Activated CD4-positive, alpha-beta memory T cell treated with anti-CD3 and anti-CD28 coated beads for 36 hours (primary cell): ENCODE measurements around the gene ATP11A. TPM values are rescaled to one million over a fixed set of nuclear protein-coding genes. Genes with fewer than 3 reads are reported as not detected.
"Not testable (repeated sequence)": the region's sequence is repeated elsewhere in the genome, so short reads cannot be mapped to it uniquely, and the experiment has no call there.

Source experiments
- CTCF ChIA-PET: fragments of 350-600 bp; sonication (Branson Sonifier 250); formaldehyde crosslinking; loops from one replicate; lab custom pipeline; 2021; ENCODE audit warnings: antibody characterized with exemption, inconsistent platforms; lab: Charles Lee
- POLR2A ChIA-PET: fragments of 350-600 bp; sonication (Branson Sonifier 250); formaldehyde crosslinking; loops from one replicate; lab custom pipeline; 2021; ENCODE audit warnings: antibody characterized with exemption; lab: Charles Lee
- DNase-seq: peaks from one replicate; pipeline ENCODE4 v3.0.0-alpha.2; 2020
- H3K27ac Mint-ChIP-seq: one replicate; pipeline ENCODE4 v1.8.0; 2021; ENCODE audit warnings: mixed read lengths
- H3K27me3 Mint-ChIP-seq: one replicate; pipeline ENCODE4 v1.8.0; 2021; ENCODE audit warnings: mixed read lengths
- H3K36me3 Mint-ChIP-seq: one replicate; pipeline ENCODE4 v1.8.0; 2021; ENCODE audit warnings: mixed read lengths
- H3K4me1 Mint-ChIP-seq: one replicate; pipeline ENCODE4 v1.8.0; 2021; ENCODE audit warnings: low read depth, mixed read lengths
- H3K4me3 Mint-ChIP-seq: one replicate; pipeline ENCODE4 v1.8.0; 2021; ENCODE audit warnings: mild to moderate bottlenecking, mixed read lengths
- H3K9me3 Mint-ChIP-seq: one replicate; pipeline ENCODE4 v1.8.0; 2021; ENCODE audit warnings: mixed read lengths
- intact Hi-C: fragments of 100-400 bp; cut with micrococcal nuclease; formaldehyde crosslinking; loops from one replicate; pipeline ENCODE4 v1.15.1; 2023
- total RNA-seq, 2 experiments: library from RNA; stranded (reverse); gene quantifications; one replicate each; pipeline ENCODE4 v1.2.3, GENCODE V29; 2021

ATP11A gene
- total RNA-seq, 2 experiments from 2014 or later = 36.6 to 38.7 TPM

DNA sequence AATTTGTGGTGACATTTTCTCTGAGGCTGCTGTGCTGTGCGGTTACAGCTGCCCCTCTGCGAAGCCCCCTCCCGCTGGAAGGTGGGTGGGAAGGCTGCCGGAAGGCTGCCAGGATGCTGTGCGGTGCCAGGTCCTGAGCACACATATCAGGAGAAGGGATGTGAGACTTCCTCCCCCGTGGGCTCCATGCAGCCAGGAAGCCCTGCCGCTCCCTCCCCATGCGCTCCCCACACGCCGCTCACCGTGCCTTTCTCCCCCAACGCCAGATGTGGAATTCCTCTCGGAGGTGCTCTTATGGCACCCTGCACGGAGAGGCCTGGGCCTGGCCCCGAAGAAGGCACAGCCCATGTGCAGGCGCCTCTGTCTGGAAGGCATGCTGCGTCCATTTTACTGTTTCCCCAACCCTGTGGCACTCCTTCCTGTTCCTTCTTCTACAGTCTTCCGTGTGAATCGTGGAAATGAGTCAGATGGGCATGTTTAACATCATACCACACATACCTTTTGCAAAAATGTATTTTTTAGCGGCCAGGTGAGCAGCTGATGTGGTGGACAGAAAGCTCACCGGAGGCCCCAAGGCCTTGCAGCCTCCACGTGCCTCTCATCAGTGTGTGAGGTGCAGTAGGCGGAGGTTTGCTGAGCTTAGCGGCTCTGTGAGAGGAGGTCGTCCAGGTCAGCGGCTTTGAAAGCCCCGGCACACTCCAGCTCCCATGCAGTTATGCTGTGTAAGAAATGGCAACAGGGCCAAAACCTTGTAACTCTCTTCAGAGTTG, 88.0 kb downstream of the ATP11A start:
- Mint-ChIP-seq H3K4me3 (no peak overlapping the region), H3K9me3 (no peaks in the 10 kb centered on the region), H3K36me3 (no peaks in the 10 kb centered on the region), H3K27me3 (no peaks in the 10 kb centered on the region), H3K4me1 (peaks cover 12% of the 10 kb centered on the region), H3K27ac (no peak overlapping the region)
- intact Hi-C loops = no loop called here
- CTCF ChIA-PET = no interaction called here
- no peak for DNase-seq
- POLR2A ChIA-PET = no interaction called here

DNA sequence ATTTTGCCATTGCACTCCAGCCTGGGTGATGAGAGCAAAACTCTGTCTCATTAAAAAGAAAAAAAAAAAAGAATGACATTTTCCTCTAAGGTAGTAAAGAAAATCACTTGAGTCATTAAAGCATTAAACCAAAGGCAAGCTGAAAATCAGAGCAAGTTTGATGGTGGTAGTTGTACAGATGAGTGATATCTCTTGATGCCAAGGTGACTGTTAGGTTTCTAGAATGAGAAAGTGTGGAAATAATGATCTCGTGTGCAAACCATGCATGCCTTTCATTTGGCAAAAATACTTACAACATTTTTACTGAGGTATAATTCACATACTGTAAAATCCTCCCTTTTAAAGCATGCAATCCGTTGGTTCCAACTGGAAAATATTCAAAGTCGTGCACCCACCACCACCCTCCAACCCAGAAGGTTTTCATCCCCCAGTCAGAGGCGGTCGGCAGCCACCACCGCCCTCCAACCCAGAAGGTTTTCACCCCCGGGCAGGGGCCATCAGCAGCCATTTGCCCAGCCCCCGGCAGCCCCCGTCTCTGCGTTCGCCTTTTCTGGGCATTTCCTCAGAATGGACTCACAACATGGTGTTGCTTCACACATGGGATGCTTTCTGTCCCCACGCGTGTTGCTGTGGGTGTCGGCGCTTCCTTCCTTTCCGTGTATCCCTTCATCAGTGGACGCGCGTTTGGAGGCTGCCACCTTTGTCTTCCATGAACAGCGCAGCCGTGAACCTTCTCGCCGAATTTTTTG, 90.2 kb downstream of the ATP11A start:
- DNase-seq = no peak
- Mint-ChIP-seq H3K27me3 (no peaks in the 10 kb centered on the region), H3K4me1 (peaks cover 12% of the 10 kb centered on the region), H3K27ac (no peak overlapping the region), H3K4me3 (no peak overlapping the region), H3K36me3 (no peaks in the 10 kb centered on the region), H3K9me3 (no peaks in the 10 kb centered on the region)
- CTCF ChIA-PET = no interaction called here
- intact Hi-C loops = no loop called here
- POLR2A ChIA-PET = no interaction called here

DNA sequence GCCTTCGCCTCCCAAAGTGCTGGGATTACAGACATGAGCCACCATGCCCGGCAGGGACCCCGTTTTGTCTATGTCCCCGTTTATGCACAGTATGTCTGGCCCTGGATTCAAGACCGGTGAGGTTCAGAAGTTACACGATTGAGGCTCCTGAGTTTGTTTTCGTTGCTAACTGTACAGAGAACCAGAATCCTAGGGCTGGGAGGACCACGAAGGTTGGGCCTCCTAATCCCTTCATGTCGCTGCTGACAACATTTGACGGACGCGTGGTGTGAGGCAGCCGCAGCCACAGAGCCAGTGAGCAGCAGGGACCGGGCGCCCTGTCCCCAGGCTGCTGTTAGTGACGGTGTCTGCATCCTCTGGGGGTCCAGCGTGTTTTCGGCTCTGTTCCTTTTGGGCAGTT, 91.4 kb downstream of the ATP11A start:
- POLR2A ChIA-PET = no interaction called here
- CTCF ChIA-PET = no interaction called here
- H3K4me1 Mint-ChIP-seq = peaks cover 10% of the 10 kb centered on the region
- DNase-seq = no peak
- H3K36me3 Mint-ChIP-seq = peaks cover 3% of the 10 kb centered on the region
- H3K9me3 Mint-ChIP-seq = no peaks in the 10 kb centered on the region
- intact Hi-C loops = no loop called here
- no peak overlapping the region for H3K27ac Mint-ChIP-seq
- no peak overlapping the region for H3K4me3 Mint-ChIP-seq
- H3K27me3 Mint-ChIP-seq = no peaks in the 10 kb centered on the region

DNA sequence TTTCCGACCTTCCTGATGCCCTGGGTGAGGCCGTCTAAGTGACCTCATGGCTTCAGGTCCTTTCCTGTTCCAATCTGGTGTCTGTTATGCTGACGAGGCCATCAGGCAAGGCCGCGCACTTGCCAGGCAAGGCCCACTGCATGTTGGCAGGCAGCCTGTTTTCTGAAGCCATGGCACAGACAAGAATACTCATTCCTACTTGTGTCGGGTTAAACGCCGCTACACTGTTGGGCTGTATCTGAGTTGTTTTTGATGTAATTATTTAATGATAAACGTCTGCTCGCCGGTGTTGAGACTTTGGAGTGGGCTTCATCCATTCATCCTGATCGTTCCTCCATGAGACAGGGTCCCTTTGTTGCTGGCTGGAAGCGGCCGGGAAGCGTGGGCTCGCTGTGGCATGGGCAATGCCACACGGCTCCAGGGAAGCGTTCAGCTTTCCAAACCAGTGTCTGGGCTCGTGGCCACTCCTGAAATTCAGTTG, 92.1 kb downstream of the ATP11A start:
- intact Hi-C loops = no loop called here
- H3K9me3 Mint-ChIP-seq = no peaks in the 10 kb centered on the region
- H3K27me3 Mint-ChIP-seq = no peaks in the 10 kb centered on the region
- ChIA-PET CTCF (no interaction called here), POLR2A (no interaction called here)
- no peak overlapping the region for H3K4me3 Mint-ChIP-seq
- H3K36me3 Mint-ChIP-seq = peaks cover 6% of the 10 kb centered on the region
- no peak overlapping the region for H3K27ac Mint-ChIP-seq
- DNase-seq = no peak
- H3K4me1 Mint-ChIP-seq = peaks cover 9% of the 10 kb centered on the region

DNA sequence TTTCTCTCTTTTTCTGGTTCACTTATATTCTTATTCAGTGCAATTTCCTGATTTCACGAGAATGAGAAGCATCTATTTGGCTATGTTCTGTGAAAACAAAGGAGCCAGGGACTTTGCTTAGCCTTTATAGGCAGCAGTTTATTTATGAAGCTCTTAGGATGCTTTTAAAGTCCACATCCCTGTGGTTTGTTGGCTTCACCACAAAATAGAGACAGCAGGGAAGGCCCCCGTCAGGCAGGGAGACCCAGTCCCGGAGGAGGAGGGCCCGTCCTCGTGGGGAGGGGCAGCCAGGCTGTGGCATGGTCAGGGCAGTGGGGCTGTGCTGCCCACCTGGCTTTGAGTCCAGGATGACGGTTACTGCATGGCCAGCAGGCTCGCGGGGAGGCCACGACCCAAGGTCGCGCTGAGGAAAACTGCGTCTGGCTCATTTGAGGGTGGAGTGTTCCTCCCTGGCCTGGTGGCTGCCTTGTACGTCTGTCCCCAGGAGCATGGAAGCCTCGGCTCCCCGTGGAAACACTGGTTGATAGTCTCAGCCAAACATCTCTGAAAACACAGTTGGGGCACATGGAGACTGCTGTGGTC, 92.7 kb downstream of the ATP11A start:
- Mint-ChIP-seq H3K4me1 (peaks cover 9% of the 10 kb centered on the region), H3K36me3 (peaks cover 6% of the 10 kb centered on the region), H3K9me3 (no peaks in the 10 kb centered on the region), H3K27me3 (no peaks in the 10 kb centered on the region), H3K27ac (no peak overlapping the region), H3K4me3 (no peak overlapping the region)
- DNase-seq = no peak
- ChIA-PET POLR2A (no interaction called here), CTCF (no interaction called here)
- intact Hi-C loops = no loop called here

- Mint-ChIP-seq H3K4me1 (peaks cover 9% of the 10 kb centered on the region), H3K27me3 (no peaks in the 10 kb centered on the region), H3K36me3 (peaks cover 6% of the 10 kb centered on the region), H3K27ac (no peak overlapping the region), H3K9me3 (no peaks in the 10 kb centered on the region), H3K4me3 (no peak overlapping the region)
- CTCF ChIA-PET = no interaction called here
- intact Hi-C loops = no loop called here
- POLR2A ChIA-PET = no interaction called here
- no peak for DNase-seq
Measured at GRCh38 chr13:112783135-112783977, 93.5 kb downstream of the ATP11A start.

DNA sequence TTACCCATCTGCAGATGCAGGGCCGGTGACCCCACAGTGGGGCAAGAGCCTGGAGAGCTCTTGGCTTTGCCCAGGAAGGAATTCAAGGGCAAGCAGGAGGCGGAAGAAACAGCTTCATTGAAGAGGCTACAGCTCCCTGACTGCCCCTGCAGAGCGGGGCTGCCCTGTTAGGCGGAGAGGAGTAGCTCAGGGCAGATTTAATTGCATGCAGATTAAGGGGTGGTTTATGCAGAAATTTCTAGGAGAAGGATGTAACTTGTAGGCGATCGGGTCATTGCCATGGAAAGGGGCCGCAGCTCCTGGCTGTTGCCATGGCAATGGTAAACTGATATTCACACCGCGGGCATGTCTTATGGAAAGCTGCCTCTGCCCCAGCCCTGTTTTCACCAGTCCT, 94.1 kb downstream of the ATP11A start:
- Mint-ChIP-seq H3K27ac (no peak overlapping the region), H3K27me3 (no peaks in the 10 kb centered on the region), H3K9me3 (no peaks in the 10 kb centered on the region), H3K4me1 (peaks cover 9% of the 10 kb centered on the region), H3K4me3 (no peak overlapping the region), H3K36me3 (peaks cover 6% of the 10 kb centered on the region)
- CTCF ChIA-PET = interaction anchor here (0.7 kb wide), 1 partner anchor 656 kb away, joined by 3 read pairs; no protein-coding TSS in a partner anchor
- intact Hi-C loops = no loop called here
- POLR2A ChIA-PET = no interaction called here
- DNase-seq = no peak

- CTCF ChIA-PET = interaction anchor here (0.7 kb wide), 1 partner anchor 655 kb away, joined by 3 read pairs; no protein-coding TSS in a partner anchor
- Mint-ChIP-seq H3K9me3 (no peaks in the 10 kb centered on the region), H3K27ac (no peak overlapping the region), H3K4me1 (peaks cover 8% of the 10 kb centered on the region), H3K36me3 (peaks cover 8% of the 10 kb centered on the region), H3K27me3 (no peaks in the 10 kb centered on the region), H3K4me3 (no peak overlapping the region)
- POLR2A ChIA-PET = no interaction called here
- intact Hi-C loops = no loop called here
- no peak for DNase-seq
Measured at GRCh38 chr13:112784811-112785482, 95.1 kb downstream of the ATP11A start.

GRCh38 chr13:112785483-112785856, 95.6 kb downstream of the ATP11A start:
- ChIA-PET POLR2A (no interaction called here), CTCF (no interaction called here)
- Mint-ChIP-seq H3K4me1 (peaks cover 4% of the 10 kb centered on the region), H3K9me3 (no peaks in the 10 kb centered on the region), H3K36me3 (peaks cover 8% of the 10 kb centered on the region), H3K4me3 (no peak overlapping the region), H3K27me3 (no peaks in the 10 kb centered on the region), H3K27ac (no peak overlapping the region)
- no peak for DNase-seq
- intact Hi-C loops = no loop called here

GRCh38 chr13:112786810-112787209, 97.0 kb downstream of the ATP11A start:
- peaks cover 10% of the 10 kb centered on the region for H3K36me3 Mint-ChIP-seq
- POLR2A ChIA-PET, intact Hi-C loops, H3K9me3 Mint-ChIP-seq, H3K27ac Mint-ChIP-seq, CTCF ChIA-PET, DNase-seq, H3K27me3 Mint-ChIP-seq, H3K4me1 Mint-ChIP-seq, H3K4me3 Mint-ChIP-seq: not testable (repeated sequence)

DNA sequence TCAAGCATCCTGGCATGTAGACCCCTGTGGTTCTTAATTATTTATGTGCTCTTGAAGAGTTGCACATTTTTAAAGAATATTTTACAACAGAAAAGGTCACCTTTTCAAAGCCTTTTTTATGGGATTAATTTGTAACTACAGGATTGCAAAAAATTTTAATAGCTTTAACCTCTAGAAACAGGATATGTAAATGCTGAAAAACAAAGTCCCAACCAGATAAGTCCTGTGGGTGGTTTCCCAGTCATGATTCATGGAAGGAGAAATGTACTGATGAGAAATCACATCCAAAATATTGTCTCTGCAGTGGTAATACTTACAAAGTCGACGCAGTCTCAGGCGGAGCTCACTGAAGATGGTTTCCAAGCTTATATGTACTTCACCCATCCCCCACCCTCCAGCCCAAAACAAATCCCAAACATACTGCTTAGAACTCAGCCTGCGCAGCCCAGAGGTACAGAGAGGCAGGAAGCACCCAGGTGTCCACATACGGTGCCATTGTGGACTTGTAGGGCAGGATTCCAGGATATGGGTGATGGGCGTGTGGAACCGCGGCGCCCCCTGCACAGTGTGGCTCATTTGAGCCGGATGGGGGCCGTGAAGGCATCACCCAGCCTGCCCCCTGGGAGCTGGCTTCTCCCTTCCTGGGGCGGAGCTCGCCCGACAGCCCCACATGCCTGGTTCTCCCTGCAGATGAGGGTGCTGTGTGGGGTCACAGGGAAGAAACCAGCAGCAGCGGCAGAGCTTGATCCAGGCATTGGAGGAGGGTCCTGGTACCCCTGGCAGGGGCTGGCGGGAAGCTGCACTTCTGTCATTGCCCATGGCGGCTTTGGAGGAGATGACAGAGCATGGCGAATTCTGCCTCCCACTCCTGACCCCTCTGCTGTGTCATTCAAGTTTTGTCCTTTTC, 101.2 kb downstream of the ATP11A start:
- H3K4me3 Mint-ChIP-seq = no peak overlapping the region
- H3K9me3 Mint-ChIP-seq = no peaks in the 10 kb centered on the region
- CTCF ChIA-PET = no interaction called here
- no peak for DNase-seq
- peaks cover 5% of the 10 kb centered on the region for H3K4me1 Mint-ChIP-seq
- POLR2A ChIA-PET = no interaction called here
- no peaks in the 10 kb centered on the region for H3K27me3 Mint-ChIP-seq
- intact Hi-C loops = no loop called here
- peaks cover 8% of the 10 kb centered on the region for H3K36me3 Mint-ChIP-seq
- no peak overlapping the region for H3K27ac Mint-ChIP-seq
